Stimulated activated CD8-positive, alpha-beta memory T cell treated with anti-CD3 and anti-CD28 coated beads, Interleukin-12 subunit alpha, Interleukin-12 subunit beta, amount 100 ng/mL, for 4 hours (primary cell): ENCODE data around the gene NIPSNAP3A.

Source experiments
- DNase-seq: peaks from one replicate; pipeline ENCODE4 v3.0.0-alpha.2; 2020; ENCODE audit warnings: low read depth

The NIPSNAP3A gene

GRCh38 chr9:104774831-104775573, 27.5 kb downstream of the NIPSNAP3A start:
- DNase-seq: no peak

GRCh38 chr9:104775574-104775936, 28.1 kb downstream of the NIPSNAP3A start:
- no peak for DNase-seq

DNA sequence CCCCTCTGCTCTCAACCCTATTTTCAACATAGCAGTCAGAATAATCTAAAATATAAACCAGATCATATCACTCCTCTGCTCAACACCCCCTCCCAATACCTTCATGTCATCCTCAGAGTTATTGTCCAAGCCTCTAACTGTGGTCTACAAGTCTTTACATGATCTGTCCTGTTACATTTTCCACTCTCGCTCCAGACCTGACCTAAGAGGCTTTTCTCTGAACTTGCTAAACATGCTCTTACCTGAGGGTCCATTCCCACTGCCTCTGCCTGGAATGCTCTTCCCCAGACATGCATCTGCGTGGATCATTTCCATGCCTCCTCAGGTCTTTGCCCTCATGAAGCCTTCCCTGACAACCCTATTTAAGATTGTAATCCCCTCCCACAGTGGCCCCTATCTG, 28.5 kb downstream of the NIPSNAP3A start:
- DNase-seq: no peak

- DNase-seq: no peak
These were observed 29.3 kb downstream of the NIPSNAP3A start for GRCh38 chr9:104776797-104777196.

DNA sequence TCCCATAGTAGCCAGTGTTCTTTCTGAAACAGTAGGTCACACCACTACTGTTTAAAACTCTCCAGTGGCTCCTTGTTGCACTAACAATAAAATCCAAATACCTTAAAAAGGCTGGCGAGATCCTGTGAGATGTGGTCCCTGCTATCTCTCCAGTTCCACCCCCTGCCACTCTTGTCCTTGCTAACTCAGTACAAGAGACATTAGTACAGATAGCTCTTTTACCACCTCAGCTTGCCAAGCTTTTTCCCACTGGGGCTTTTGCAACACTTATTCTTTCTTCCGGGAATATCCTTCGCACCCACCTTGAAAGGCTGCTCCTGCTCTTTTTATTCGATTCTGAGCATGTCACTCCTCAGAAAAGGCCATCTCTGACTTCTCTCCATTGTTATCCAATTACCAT, 31.3 kb downstream of the NIPSNAP3A start:
- no peak for DNase-seq

GRCh38 chr9:104779334-104779733, 31.9 kb downstream of the NIPSNAP3A start:
- no peak for DNase-seq

GRCh38 chr9:104779946-104780535, 32.6 kb downstream of the NIPSNAP3A start:
- DNase-seq: no peak

- DNase-seq: no peak
These were observed 33.4 kb downstream of the NIPSNAP3A start for GRCh38 chr9:104780796-104781395.

- no peak for DNase-seq
These were observed 36.1 kb downstream of the NIPSNAP3A start for GRCh38 chr9:104783588-104783987.

DNA sequence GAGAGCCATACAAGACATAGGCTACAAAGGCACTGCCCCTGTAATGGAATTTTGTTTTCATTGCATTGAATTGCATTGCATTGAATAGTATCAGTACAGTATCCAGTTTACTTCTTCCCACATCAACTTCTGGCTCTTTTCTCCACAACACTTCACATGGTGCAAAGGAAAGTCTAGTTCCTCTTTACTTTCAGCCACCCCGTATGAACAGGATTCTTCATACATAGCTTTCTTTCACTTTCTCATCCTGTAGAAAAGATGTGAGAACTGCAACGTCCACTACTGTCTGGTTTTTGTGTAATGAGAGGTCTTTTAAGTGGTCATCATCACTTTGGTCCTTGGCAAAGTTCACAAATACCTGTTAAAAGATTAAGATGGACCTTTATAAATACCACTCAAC, 36.6 kb downstream of the NIPSNAP3A start:
- no peak for DNase-seq

DNA sequence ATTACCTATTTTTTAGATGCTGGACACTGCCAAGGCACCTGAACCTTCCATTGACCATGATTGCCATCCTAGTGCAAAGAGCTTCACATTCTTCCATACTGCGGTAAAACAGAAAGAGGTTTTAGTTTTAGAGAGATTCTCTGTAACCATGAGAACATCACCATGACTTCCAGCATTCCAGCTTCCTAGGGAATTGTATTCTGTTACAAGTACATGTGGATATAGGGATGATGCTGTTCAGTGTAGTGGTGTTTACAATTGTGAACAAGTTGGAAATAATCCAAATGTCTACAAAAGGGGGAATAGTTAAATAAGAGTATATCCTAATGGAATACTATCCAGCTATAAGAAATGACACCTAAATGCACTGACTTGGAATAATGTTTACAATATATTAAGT, 38.8 kb downstream of the NIPSNAP3A start:
- DNase-seq: no peak

DNA sequence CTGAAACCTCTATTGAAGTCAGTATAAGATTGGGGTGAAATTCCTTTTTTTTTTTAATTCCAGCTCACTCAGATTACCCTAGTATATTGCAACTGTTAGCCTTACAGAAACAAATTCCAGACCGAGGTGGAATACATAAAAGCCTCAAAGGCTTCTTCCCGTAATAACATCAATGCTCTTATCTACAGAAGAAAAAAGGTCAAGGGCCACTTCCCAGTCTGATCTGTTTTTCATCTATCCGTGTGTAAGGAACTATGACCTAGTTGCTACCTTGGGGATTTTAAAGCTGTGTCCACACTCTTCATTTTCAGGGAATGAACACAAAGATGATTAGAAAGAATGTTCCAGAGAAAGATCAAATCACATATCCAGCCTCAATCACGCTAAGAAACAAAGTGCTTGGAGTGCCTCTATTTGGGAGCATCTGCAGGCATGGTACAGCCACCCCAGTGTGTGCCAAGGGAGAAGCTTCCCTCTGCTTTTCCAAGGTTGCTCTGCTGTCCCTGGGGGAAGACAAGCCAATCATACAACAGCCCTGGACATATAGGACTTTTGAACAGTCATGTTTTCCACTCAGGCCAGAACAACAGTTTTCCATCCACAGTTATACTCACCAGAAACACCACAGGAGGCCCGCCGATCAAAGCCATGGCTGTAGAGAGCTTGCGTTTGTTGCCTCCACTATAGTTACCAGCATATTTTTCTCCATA, 40.0 kb downstream of the NIPSNAP3A start:
- no peak for DNase-seq

DNA sequence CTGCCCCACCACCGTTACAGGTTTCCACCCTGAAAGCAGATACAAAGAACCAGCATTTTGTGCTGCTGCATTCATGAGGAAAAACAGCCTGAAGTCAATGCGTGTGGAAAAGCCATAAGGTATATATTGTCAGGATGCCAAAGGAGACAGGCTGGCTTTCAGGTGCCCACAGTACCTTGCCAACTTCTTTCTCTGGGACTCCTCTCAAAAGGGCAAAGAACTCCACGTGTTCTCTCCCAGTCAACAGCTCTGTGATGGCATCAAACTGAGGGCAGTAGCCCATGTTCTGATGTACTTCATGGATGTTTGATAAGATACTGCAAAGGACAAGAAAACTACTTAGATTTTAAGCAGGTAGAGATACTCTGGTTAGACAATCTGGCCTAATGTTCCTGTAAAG, 40.8 kb downstream of the NIPSNAP3A start:
- no peak for DNase-seq

GRCh38 chr9:104794070-104794469, 46.6 kb downstream of the NIPSNAP3A start:
- DNase-seq: no peak

DNA sequence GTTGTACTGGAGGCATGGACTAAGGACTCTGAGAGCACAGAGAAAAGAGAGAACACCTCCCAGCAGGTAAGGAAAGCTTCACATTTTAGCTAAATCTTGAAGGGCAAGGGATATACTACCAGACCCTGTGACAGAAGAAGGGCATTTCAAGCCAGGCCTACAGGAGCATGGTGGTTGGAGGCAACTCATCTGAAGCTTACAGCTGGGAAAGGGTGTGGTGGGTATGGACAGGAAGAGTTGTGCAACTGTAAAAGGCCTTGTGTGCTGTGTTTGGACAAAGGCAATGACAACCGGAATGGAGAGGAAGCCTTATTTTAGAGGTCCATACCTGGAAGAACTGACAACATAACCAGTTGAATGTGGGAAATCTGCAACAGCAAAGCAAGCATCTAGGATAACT, 47.6 kb downstream of the NIPSNAP3A start:
- DNase-seq: no peak

DNA sequence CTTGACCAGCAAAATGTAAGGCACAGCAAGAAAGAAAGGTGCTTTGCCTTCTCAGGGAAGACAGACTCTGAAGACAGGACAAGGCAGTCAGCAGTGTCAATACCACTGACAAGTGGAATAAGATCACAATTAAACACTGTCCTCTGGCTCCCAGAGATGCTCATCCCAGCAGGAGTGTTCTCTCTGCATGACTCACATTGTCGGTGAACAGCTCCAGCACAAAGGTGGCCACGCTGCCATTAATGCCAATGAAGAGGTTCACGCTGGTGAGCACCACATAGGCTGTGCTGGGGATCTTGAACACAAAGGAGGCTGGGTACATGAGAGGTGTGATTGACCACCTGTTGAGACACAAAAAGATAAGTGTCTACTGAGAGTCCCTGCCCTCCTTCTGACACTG, 48.4 kb downstream of the NIPSNAP3A start:
- no peak for DNase-seq

GRCh38 chr9:104798209-104798995, 50.9 kb downstream of the NIPSNAP3A start:
- DNase-seq: no peak

- no peak for DNase-seq
These were observed 52.7 kb downstream of the NIPSNAP3A start for GRCh38 chr9:104800068-104800785.

DNA sequence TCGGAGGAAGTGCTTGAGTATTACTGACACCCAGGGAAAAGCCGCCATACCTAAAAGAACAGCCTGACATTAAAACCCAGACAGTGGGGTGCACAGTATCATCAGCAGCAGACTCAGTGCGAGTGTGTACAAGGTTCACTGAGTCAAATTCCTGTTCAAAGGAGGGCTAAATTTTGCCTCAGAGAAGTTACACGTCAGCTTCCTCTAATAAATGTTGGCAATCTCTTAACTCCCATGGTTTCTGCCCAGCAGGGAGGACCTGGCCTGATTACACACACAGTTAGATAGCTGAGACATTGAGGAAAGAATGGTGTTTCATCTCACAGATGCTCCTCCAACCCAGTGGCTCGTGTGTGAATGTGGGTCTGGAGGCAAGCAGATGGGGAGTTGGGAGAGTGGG, 54.6 kb downstream of the NIPSNAP3A start:
- DNase-seq: no peak

- no peak for DNase-seq
These were observed 55.4 kb downstream of the NIPSNAP3A start for GRCh38 chr9:104802906-104803305.

DNA sequence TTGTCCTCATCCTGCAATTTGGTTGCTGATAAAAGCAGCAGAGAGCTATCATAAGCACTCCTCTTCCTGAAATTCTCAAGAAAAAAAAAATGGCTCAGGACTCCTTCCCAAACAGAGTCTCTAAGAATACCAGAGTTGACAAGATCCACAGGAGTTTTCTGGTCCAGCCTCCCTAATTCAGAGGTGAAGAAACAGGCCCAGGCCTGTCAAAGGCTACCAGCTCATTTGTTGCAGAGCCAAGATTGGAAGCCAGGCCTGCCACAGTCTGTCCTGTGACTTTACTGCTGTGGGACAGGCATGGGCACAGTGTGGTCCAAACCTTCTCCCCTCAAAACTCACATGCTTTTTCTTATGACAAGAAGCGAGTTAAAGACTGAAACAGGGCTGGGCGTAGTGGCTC, 58.0 kb downstream of the NIPSNAP3A start:
- DNase-seq: no peak
